PFSK-1 (cell line): ENCODE measurements around the gene PCCA.

Experiments
- FOXP2 ChIP-seq: optimal IDR thresholded peaks from 2 replicates; pipeline ENCODE3; 2011; ENCODE audit warnings: borderline replicate concordance, control low read depth, inconsistent platforms; ENCODE audit not compliant: insufficient read depth; ENCODE audit errors: extremely low read length, extremely low read depth
- POLR2AphosphoS5 ChIP-seq: IDR thresholded peaks from 2 replicates; pipeline ENCODE4 v1.6.1; 2012; ENCODE audit warnings: low read depth, mild to moderate bottlenecking, control low read depth, low read length, moderate library complexity
- REST ChIP-seq, 2 experiments: IDR thresholded peaks; 2 replicates each; pipeline versions ENCODE4 v1.6.1 to v1.8.0; 2011 to 2012; ENCODE audit warnings: low read depth in 2 of 2, low read length in 2 of 2, control low read depth in 1 of 2, inconsistent platforms in 1 of 2, mild to moderate bottlenecking in 1 of 2, moderate library complexity in 1 of 2; ENCODE audit not compliant: insufficient read depth in 1 of 2
- SIN3A ChIP-seq: IDR thresholded peaks from 2 replicates; pipeline ENCODE4 v1.6.1; 2012; ENCODE audit warnings: mild to moderate bottlenecking, low read length, moderate library complexity, borderline replicate concordance; ENCODE audit not compliant: insufficient read depth
- TAF1 ChIP-seq: IDR thresholded peaks from 2 replicates; pipeline ENCODE4 v1.6.1; 2012; ENCODE audit warnings: low read length, control low read depth, borderline replicate concordance; ENCODE audit not compliant: insufficient read depth

Gene PCCA

GRCh38 chr13:100051070-100051469 lies 37.8 kb upstream of the PCCA start:
- no peak for TF ChIP-seq FOXP2
- no peak for TF ChIP-seq TAF1
- no peak for TF ChIP-seq SIN3A
- TF ChIP-seq POLR2AphosphoS5, result no peak
- no peak for TF ChIP-seq REST (IDR thresholded peaks at IDR 0.05; ENCODE audit: insufficient read depth in 1 of 2, low read depth in 2 of 2, low read length in 2 of 2)

- TF ChIP-seq POLR2AphosphoS5 (no peak), FOXP2 (no peak), TAF1 (no peak), SIN3A (no peak), REST (IDR thresholded peaks at IDR 0.05; ENCODE audit: insufficient read depth in 1 of 2, low read depth in 2 of 2, low read length in 2 of 2) (no peak)
These were observed 29.1 kb upstream of the PCCA start for GRCh38 chr13:100059827-100060226.

DNA sequence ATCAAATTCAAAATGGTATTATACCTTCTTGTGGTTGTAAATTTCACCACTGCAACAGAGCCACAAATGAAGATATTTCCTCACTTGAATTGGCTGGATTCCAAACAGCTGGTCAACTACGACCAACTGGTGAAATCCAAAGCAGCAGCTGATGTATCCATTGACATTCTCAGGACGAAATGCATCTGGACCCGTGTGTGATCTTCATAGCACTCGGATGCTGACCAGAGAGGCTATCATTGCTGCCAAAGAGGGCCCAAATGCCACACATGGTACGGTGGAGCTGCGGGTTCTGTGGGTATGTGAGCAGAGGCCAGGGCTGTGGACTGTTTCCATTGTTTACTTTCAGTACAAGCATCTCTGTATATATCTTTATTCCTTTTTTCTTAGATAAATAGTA lies 25.6 kb upstream of the PCCA start:
- TF ChIP-seq FOXP2, result no peak
- no peak for TF ChIP-seq POLR2AphosphoS5
- no peak for TF ChIP-seq REST (IDR thresholded peaks at IDR 0.05; ENCODE audit: insufficient read depth in 1 of 2, low read depth in 2 of 2, low read length in 2 of 2)
- no peak for TF ChIP-seq TAF1
- no peak for TF ChIP-seq SIN3A

- no peak for TF ChIP-seq SIN3A
- no peak for TF ChIP-seq FOXP2
- TF ChIP-seq REST (IDR thresholded peaks at IDR 0.05; ENCODE audit: insufficient read depth in 1 of 2, low read depth in 2 of 2, low read length in 2 of 2), result no peak
- no peak for TF ChIP-seq TAF1
- TF ChIP-seq POLR2AphosphoS5, result no peak
These were observed 25.0 kb upstream of the PCCA start for GRCh38 chr13:100063906-100064305.

DNA sequence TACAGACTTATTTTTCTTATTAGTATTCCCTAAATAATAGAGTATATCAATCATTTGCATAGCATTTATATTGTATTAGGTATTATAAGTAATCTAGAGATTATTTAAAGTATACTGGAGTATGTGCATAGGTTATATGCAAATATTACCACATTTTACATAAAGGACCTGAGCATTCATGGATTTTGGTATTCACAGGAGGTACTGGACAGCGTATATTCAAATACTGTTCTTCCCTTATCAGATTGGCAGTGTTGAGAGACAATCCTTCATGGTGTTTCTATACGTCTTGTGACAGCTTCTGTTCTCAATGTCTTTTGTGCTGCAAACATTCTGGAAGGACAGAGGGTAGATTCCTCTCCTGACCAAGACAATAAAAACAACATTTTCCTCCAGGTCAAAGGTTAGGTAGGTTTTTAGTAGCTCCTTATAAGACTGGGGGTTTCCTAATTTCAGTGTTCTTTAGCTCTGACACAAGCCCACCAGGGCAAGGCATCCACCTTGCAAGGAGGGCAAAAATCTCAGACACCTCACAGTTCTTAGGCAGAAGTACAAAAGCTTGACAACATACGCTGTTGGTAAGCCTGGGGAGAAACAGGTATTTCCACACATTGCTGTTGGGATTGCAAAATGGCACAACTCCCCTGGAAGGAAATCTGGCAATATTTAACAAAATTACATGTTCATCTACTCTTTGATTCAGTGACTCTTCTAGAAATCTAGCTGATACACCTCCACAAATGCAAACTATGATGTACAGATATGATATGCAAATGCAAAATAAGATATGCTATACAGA lies 20.6 kb upstream of the PCCA start:
- no peak for TF ChIP-seq TAF1
- no peak for TF ChIP-seq POLR2AphosphoS5
- no peak for TF ChIP-seq FOXP2
- no peak for TF ChIP-seq SIN3A
- TF ChIP-seq REST (IDR thresholded peaks at IDR 0.05; ENCODE audit: insufficient read depth in 1 of 2, low read depth in 2 of 2, low read length in 2 of 2), result no peak
